ENCODE results near the gene ABCA1.
"Not testable (repeated sequence)": the region's sequence is repeated elsewhere in the genome, so short reads cannot be mapped to it uniquely, and the experiment has no call there.

Gene ABCA1

GRCh38 chr9:104927216-104927911, 591 bp downstream of the ABCA1 start:
- peak overlapping the region; percentile 83 for H3K4me3 Mint-ChIP-seq
- no peaks in the 10 kb centered on the region for H3K36me3 Mint-ChIP-seq (ENCODE audit: low read depth)
- peaks cover 22% of the 10 kb centered on the region for H3K4me1 Mint-ChIP-seq
- H3K27me3 Mint-ChIP-seq = peaks cover 26% of the 10 kb centered on the region
- peak; percentile 16 for DNase-seq
- no peak overlapping the region for H3K27ac Mint-ChIP-seq
- no peaks in the 10 kb centered on the region for H3K9me3 Mint-ChIP-seq
- peak; percentile 17 for ATAC-seq

GRCh38 chr9:104923740-104924139, 4.2 kb downstream of the ABCA1 start:
- Mint-ChIP-seq H3K4me1 (peaks cover 26% of the 10 kb centered on the region), H3K27me3 (peaks cover 22% of the 10 kb centered on the region), H3K36me3 (ENCODE audit: low read depth) (no peaks in the 10 kb centered on the region), H3K9me3 (no peaks in the 10 kb centered on the region), H3K27ac (no peak overlapping the region), H3K4me3 (no peak overlapping the region)
- ATAC-seq = no peak
- peak; percentile 8 for DNase-seq

- H3K27ac Mint-ChIP-seq = no peak overlapping the region
- H3K27me3 Mint-ChIP-seq = peaks cover 18% of the 10 kb centered on the region
- DNase-seq (no peak), ATAC-seq (no peak)
- no peaks in the 10 kb centered on the region for H3K36me3 Mint-ChIP-seq (ENCODE audit: low read depth)
- no peaks in the 10 kb centered on the region for H3K9me3 Mint-ChIP-seq
- H3K4me1 Mint-ChIP-seq = peaks cover 23% of the 10 kb centered on the region
- no peak overlapping the region for H3K4me3 Mint-ChIP-seq
Observed at GRCh38 chr9:104923289-104923688, 4.7 kb downstream of the ABCA1 start.

GRCh38 chr9:104922748-104923147, 5.2 kb downstream of the ABCA1 start:
- H3K4me3 Mint-ChIP-seq; DNase-seq; H3K36me3 Mint-ChIP-seq (ENCODE audit: low read depth); ATAC-seq; H3K9me3 Mint-ChIP-seq; H3K27ac Mint-ChIP-seq: not testable (repeated sequence)
- Mint-ChIP-seq H3K4me1 (peaks cover 20% of the 10 kb centered on the region), H3K27me3 (peaks cover 16% of the 10 kb centered on the region)

GRCh38 chr9:104921067-104921741, 6.8 kb downstream of the ABCA1 start:
- ATAC-seq (no peak), DNase-seq (no peak)
- Mint-ChIP-seq H3K4me1 (peaks cover 10% of the 10 kb centered on the region), H3K9me3 (no peaks in the 10 kb centered on the region), H3K27me3 (peaks cover 13% of the 10 kb centered on the region), H3K36me3 (ENCODE audit: low read depth) (no peaks in the 10 kb centered on the region), H3K27ac (no peak overlapping the region), H3K4me3 (no peak overlapping the region)

- H3K27ac Mint-ChIP-seq = no peak overlapping the region
- peaks cover 2% of the 10 kb centered on the region for H3K27me3 Mint-ChIP-seq
- H3K4me1 Mint-ChIP-seq = peaks cover 7% of the 10 kb centered on the region
- no peaks in the 10 kb centered on the region for H3K9me3 Mint-ChIP-seq
- no peaks in the 10 kb centered on the region for H3K36me3 Mint-ChIP-seq (ENCODE audit: low read depth)
- ATAC-seq (no peak), DNase-seq (no peak)
- H3K4me3 Mint-ChIP-seq = no peak overlapping the region
Observed at GRCh38 chr9:104915753-104916152, 12.2 kb downstream of the ABCA1 start.

GRCh38 chr9:104915049-104915448, 12.9 kb downstream of the ABCA1 start:
- ATAC-seq (no peak), DNase-seq (no peak)
- Mint-ChIP-seq H3K4me3 (no peak overlapping the region), H3K27ac (no peak overlapping the region), H3K4me1 (peaks cover 11% of the 10 kb centered on the region), H3K9me3 (no peaks in the 10 kb centered on the region), H3K27me3 (peaks cover 2% of the 10 kb centered on the region), H3K36me3 (ENCODE audit: low read depth) (no peaks in the 10 kb centered on the region)

GRCh38 chr9:104914466-104914865, 13.5 kb downstream of the ABCA1 start:
- ATAC-seq = no peak
- Mint-ChIP-seq H3K27me3 (peaks cover 2% of the 10 kb centered on the region), H3K4me1 (peaks cover 13% of the 10 kb centered on the region), H3K36me3 (ENCODE audit: low read depth) (no peaks in the 10 kb centered on the region), H3K9me3 (no peaks in the 10 kb centered on the region), H3K4me3 (no peak overlapping the region), H3K27ac (no peak overlapping the region)
- no peak for DNase-seq

GRCh38 chr9:104912606-104913005, 15.3 kb downstream of the ABCA1 start:
- Mint-ChIP-seq H3K9me3 (no peaks in the 10 kb centered on the region), H3K4me1 (peaks cover 20% of the 10 kb centered on the region)

GRCh38 chr9:104911032-104911607, 16.8 kb downstream of the ABCA1 start:
- Mint-ChIP-seq H3K27ac (no peak overlapping the region), H3K9me3 (no peaks in the 10 kb centered on the region), H3K36me3 (ENCODE audit: low read depth) (no peaks in the 10 kb centered on the region), H3K4me3 (no peak overlapping the region), H3K4me1 (peaks cover 20% of the 10 kb centered on the region), H3K27me3 (peaks cover 2% of the 10 kb centered on the region)
- ATAC-seq (no peak), DNase-seq (no peak)

More at GRCh38 chr9:104912606-104913005, 15.3 kb downstream of the ABCA1 start:
- ATAC-seq = no peak
- Mint-ChIP-seq H3K4me3 (no peak overlapping the region), H3K27me3 (peaks cover 2% of the 10 kb centered on the region), H3K36me3 (ENCODE audit: low read depth) (no peaks in the 10 kb centered on the region), H3K27ac (no peak overlapping the region)
- DNase-seq = no peak

- H3K4me1 Mint-ChIP-seq = peaks cover 16% of the 10 kb centered on the region
Observed at GRCh38 chr9:104907278-104907951, 20.5 kb downstream of the ABCA1 start.

GRCh38 chr9:104906441-104907277, 21.3 kb downstream of the ABCA1 start:
- ATAC-seq = no peak
- Mint-ChIP-seq H3K4me1 (peaks cover 16% of the 10 kb centered on the region), H3K27me3 (no peaks in the 10 kb centered on the region), H3K4me3 (no peak overlapping the region), H3K27ac (no peak overlapping the region), H3K9me3 (no peaks in the 10 kb centered on the region), H3K36me3 (ENCODE audit: low read depth) (no peaks in the 10 kb centered on the region)
- no peak for DNase-seq

More at GRCh38 chr9:104907278-104907951, 20.5 kb downstream of the ABCA1 start:
- ATAC-seq (no peak), DNase-seq (no peak)
- Mint-ChIP-seq H3K9me3 (no peaks in the 10 kb centered on the region), H3K36me3 (ENCODE audit: low read depth) (no peaks in the 10 kb centered on the region), H3K27ac (no peak overlapping the region), H3K27me3 (no peaks in the 10 kb centered on the region), H3K4me3 (no peak overlapping the region)

GRCh38 chr9:104905931-104906330, 22.0 kb downstream of the ABCA1 start:
- no peak for DNase-seq
- Mint-ChIP-seq H3K36me3 (ENCODE audit: low read depth) (no peaks in the 10 kb centered on the region), H3K27ac (no peak overlapping the region), H3K27me3 (no peaks in the 10 kb centered on the region), H3K4me1 (peaks cover 16% of the 10 kb centered on the region), H3K4me3 (no peak overlapping the region), H3K9me3 (no peaks in the 10 kb centered on the region)
- ATAC-seq = no peak

Data from activated naive CD8-positive, alpha-beta T cell treated with anti-CD3 and anti-CD28 coated beads, Interleukin-2, amount 50 U/mL, for 24 hours (primary cell).